Measurements from ENCODE around the gene FRRS1L. TPM values are rescaled to one million over a fixed set of nuclear protein-coding genes. Genes with fewer than 3 reads are reported as not detected.

FRRS1L gene
- polyA plus RNA-seq, 1 experiment = 0.14 TPM

GRCh38 chr9:109083813-109084405 lies 83.1 kb downstream of the FRRS1L start:
- no peak overlapping the region for H3K4me3 ChIP-seq (ENCODE audit: low read depth, low read length)
- no peaks in the 10 kb centered on the region for H3K27me3 ChIP-seq (ENCODE audit: control insufficient read depth, insufficient read depth, low read length)
- DNase-seq (ENCODE audit: low read depth, low spot score) = no peak
- H3K9me3 ChIP-seq (ENCODE audit: control insufficient read depth, insufficient read depth, low read length) = no peaks in the 10 kb centered on the region
- no peak for TF ChIP-seq CTCF (IDR thresholded peaks at IDR 0.05; ENCODE audit: low read depth, low read length)
- no peak overlapping the region for H3K27ac ChIP-seq (ENCODE audit: low read depth, low read length)
- ChIA-PET POLR2A (no interaction called here), CTCF (no interaction called here)

GRCh38 chr9:109083141-109083540 lies 83.9 kb downstream of the FRRS1L start:
- Histone ChIP-seq H3K27ac (ENCODE audit: low read depth, low read length) (no peak overlapping the region), H3K27me3 (ENCODE audit: control insufficient read depth, insufficient read depth, low read length) (no peaks in the 10 kb centered on the region), H3K4me3 (ENCODE audit: low read depth, low read length) (no peak overlapping the region), H3K9me3 (ENCODE audit: control insufficient read depth, insufficient read depth, low read length) (no peaks in the 10 kb centered on the region)
- ChIA-PET CTCF (no interaction called here), POLR2A (no interaction called here)
- no peak for TF ChIP-seq CTCF (IDR thresholded peaks at IDR 0.05; ENCODE audit: low read depth, low read length)
- DNase-seq (ENCODE audit: low read depth, low spot score) = no peak

- Histone ChIP-seq H3K27me3 (ENCODE audit: control insufficient read depth, insufficient read depth, low read length) (no peaks in the 10 kb centered on the region), H3K27ac (ENCODE audit: low read depth, low read length) (no peak overlapping the region), H3K9me3 (ENCODE audit: control insufficient read depth, insufficient read depth, low read length) (no peaks in the 10 kb centered on the region), H3K4me3 (ENCODE audit: low read depth, low read length) (no peak overlapping the region)
- CTCF ChIA-PET = interaction anchor here (1.3 kb wide), 2 partner anchors 16 to 19 kb away, joined by 3 to 6 read pairs; no protein-coding TSS in a partner anchor
- POLR2A ChIA-PET = no interaction called here
- no peak for TF ChIP-seq CTCF (IDR thresholded peaks at IDR 0.05; ENCODE audit: low read depth, low read length)
- DNase-seq (ENCODE audit: low read depth, low spot score) = no peak
Measured at GRCh38 chr9:109082091-109082620, 84.9 kb downstream of the FRRS1L start.

Small RNAs within 50 kb of the gene (small RNA-seq; reads per million reads assigned to genes)
- not detected for gene RNU6-984P (ENCODE audit: insufficient read length, low read depth)

Other genes with a start within 250 kb of the FRRS1L start
- gene ELP1, start 233.1 kb downstream of the FRRS1L start, polyA plus RNA-seq (2011; rRNA removed) = 29.9 and 30.0 TPM in 2 replicates
- 17.6 and 24.5 TPM in 2 replicates for gene ABITRAM, start 232.8 kb downstream of the FRRS1L start, polyA plus RNA-seq (2011; rRNA removed)
- 60.6 and 82.7 TPM in 2 replicates for gene CTNNAL1, start 153.8 kb downstream of the FRRS1L start, polyA plus RNA-seq (2011; rRNA removed)
- gene TMEM245, start 47.3 kb downstream of the FRRS1L start, polyA plus RNA-seq (2011; rRNA removed) = 36.1 and 42.0 TPM in 2 replicates
- 1.0 and 1.5 TPM in 2 replicates for gene EPB41L4B, start 153.8 kb upstream of the FRRS1L start, polyA plus RNA-seq (2011; rRNA removed)